Keratinocyte (primary cell): ENCODE measurements around the gene BSPRY. TPM values are rescaled to one million over a fixed set of nuclear protein-coding genes. Genes with fewer than 3 reads are reported as not detected.

Experiments used
- DNase-seq: peaks from one replicate; pipeline ENCODE4 v3.0.0-alpha.2; 2011; ENCODE audit warnings: low read depth, missing footprints, low spot score
- FAIRE-seq: peaks from 2 replicates; lab custom pipeline; 2011; peaks lifted over from hg19 to GRCh38; lab: Jason Lieb, UNC
- H2AFZ ChIP-seq: 2 replicates; pipeline ENCODE4 v1.6.0; 2012; ENCODE audit warnings: low read length, control low read depth, inconsistent platforms; ENCODE audit not compliant: control insufficient read depth
- H3K27ac ChIP-seq: 2 replicates; pipeline ENCODE4 v1.5.1; 2011; ENCODE audit warnings: low read length; ENCODE audit not compliant: control insufficient read depth, insufficient read depth
- H3K27me3 ChIP-seq: 3 replicates; pipeline ENCODE4 v1.6.0; 2011; ENCODE audit warnings: low read length; ENCODE audit not compliant: control insufficient read depth, insufficient read depth; ENCODE audit errors: extremely low read depth
- H3K36me3 ChIP-seq, 2 experiments: 2 replicates in 1 of 2; 3 replicates in 1 of 2; pipeline ENCODE4 v1.5.1; 2011; ENCODE audit warnings: low read length in 2 of 2, mild to moderate bottlenecking in 1 of 2; ENCODE audit not compliant: control insufficient read depth in 2 of 2, insufficient read depth in 2 of 2; ENCODE audit errors: extremely low read depth in 1 of 2
- H3K4me1 ChIP-seq: 3 replicates; pipeline ENCODE4 v1.5.1; 2011; ENCODE audit warnings: low read length; ENCODE audit not compliant: control insufficient read depth, insufficient read depth; ENCODE audit errors: extremely low read depth
- H3K4me2 ChIP-seq: 3 replicates; pipeline ENCODE4 v1.6.0; 2011; ENCODE audit warnings: low read depth, low read length; ENCODE audit not compliant: control insufficient read depth, insufficient read depth; ENCODE audit errors: extremely low read depth
- H3K4me3 ChIP-seq, 3 experiments: fragments of 200-600 bp in 1 of 3; sonication (generic) in 1 of 3; 2 replicates in 2 of 3; 3 replicates in 1 of 3; pipeline ENCODE4 v1.5.1; 2011 to 2016; ENCODE audit warnings: low read length in 3 of 3, mild to moderate bottlenecking in 3 of 3, control low read depth in 2 of 3, inconsistent platforms in 1 of 3, low read depth in 1 of 3, mixed read lengths in 1 of 3, mixed run types in 1 of 3, moderate library complexity in 1 of 3; ENCODE audit not compliant: control insufficient read depth in 2 of 3, insufficient read depth in 2 of 3; ENCODE audit errors: extremely low read depth in 1 of 3
- H3K79me2 ChIP-seq: 2 replicates; pipeline ENCODE4 v1.6.0; 2012; ENCODE audit warnings: low read length; ENCODE audit not compliant: control insufficient read depth, insufficient read depth
- H3K9ac ChIP-seq: 3 replicates; pipeline ENCODE4 v1.6.0; 2011; ENCODE audit warnings: low read length; ENCODE audit not compliant: control insufficient read depth, insufficient read depth; ENCODE audit errors: extremely low read depth
- H3K9me1 ChIP-seq: 3 replicates; pipeline ENCODE4 v1.6.0; 2011; ENCODE audit warnings: low read length; ENCODE audit not compliant: control insufficient read depth, insufficient read depth; ENCODE audit errors: extremely low read depth
- H3K9me3 ChIP-seq: 2 replicates; pipeline ENCODE4 v1.5.1; 2012; ENCODE audit warnings: low read depth, low read length; ENCODE audit not compliant: control insufficient read depth
- H4K20me1 ChIP-seq: 3 replicates; pipeline ENCODE4 v1.6.0; 2011; ENCODE audit warnings: low read length; ENCODE audit not compliant: control insufficient read depth, insufficient read depth; ENCODE audit errors: extremely low read depth
- EZH2 ChIP-seq: IDR thresholded peaks from one replicate; pipeline ENCODE4 v1.6.1; 2012; ENCODE audit warnings: inconsistent platforms, mild to moderate bottlenecking, low read length, moderate library complexity
- dilution Hi-C: fragments of 300-500 bp; cut with MboI; formaldehyde crosslinking; loops from one replicate; pipeline ENCODE4 v1.7.0; 2020; ENCODE audit warnings: low sequenced_read_pairs; ENCODE audit not compliant: extremely low pct_ligation_motif_present
- polyA plus RNA-seq, 5 experiments: library from polyadenylated mRNA; depleted of rRNA in 3 of 5; stranded (reverse) in 3 of 5; stranded (forward) in 1 of 5; unstranded in 1 of 5; fragments of >200 nt; gene quantifications; 1 replicate in 1 of 5; 2 replicates in 3 of 5; 3 replicates in 1 of 5; pipeline versions ENCODE4 v1.2.1 to v1.2.3, GENCODE V29; 2011 to 2012; ENCODE audit warnings: missing spikeins in 2 of 5, low read depth in 1 of 5, low replicate concordance in 1 of 5
- TF ChIP-seq, protein P1 (sequence below), 3 experiments: IDR thresholded peaks in 1 of 3; conservative IDR thresholded peaks in 1 of 3; optimal IDR thresholded peaks in 1 of 3; 2 replicates in 2 of 3; 3 replicates in 1 of 3; pipeline versions ENCODE3 to v1.5.1; 2011; ENCODE audit warnings: low read length in 3 of 3, mild to moderate bottlenecking in 3 of 3, moderate library complexity in 2 of 3, control low read depth in 1 of 3, inconsistent platforms in 1 of 3; ENCODE audit not compliant: insufficient read depth in 2 of 3; ENCODE audit errors: extremely low read depth in 1 of 3

The BSPRY gene
- polyA plus RNA-seq, 1 donor (not counting 4 experiments of a cell fraction or from before 2014, with no cell fraction given) = 0.41 TPM

DNA sequence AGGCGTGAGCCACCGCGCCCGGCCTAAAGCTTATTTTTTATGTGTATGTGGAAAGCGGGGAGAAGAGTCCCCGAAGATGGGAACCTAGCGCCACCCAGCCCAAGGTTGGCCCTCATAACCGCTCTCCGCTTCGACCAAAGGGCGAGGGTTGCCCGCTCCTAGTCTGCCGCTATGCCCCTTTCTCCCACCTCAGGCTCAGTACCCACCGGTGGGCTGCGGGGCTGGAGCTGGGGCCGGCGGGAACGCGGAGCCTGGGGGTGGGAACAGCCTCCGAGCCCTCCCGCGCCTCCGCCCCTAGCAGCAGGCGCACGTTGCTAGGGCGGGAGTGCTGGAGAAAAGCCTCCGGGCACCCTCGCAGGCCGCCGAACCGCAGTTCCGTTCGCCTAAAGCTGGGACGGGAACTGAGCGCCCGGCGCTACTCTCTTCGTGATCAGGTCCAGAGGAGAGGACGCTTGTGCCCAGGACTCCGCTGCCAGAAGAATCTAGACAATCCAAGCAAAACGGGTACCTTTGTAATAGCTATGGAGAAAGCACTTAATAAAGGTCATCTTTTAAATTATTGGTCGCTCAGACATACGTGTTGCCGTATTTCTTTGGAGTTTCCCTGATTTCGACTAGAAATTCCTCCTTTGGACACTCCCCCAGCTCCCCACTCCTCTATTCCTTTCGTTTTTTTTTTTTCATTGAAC is 9.2 kb upstream of the BSPRY start, which contains the start of gene WDR31:
WDR31 (minus strand) TSS at position 265 of the 689 bp plus-strand sequence. CDS start 8,253 bp downstream, outside the sequence.
- no peak for FAIRE-seq
- peak within 1 kb of the TSS; percentile 92 for H2AFZ ChIP-seq
- peaks cover 18% of the 10 kb centered on the region for H3K4me1 ChIP-seq
- no peak for TF ChIP-seq EZH2
- TF ChIP-seq, protein P1, sequence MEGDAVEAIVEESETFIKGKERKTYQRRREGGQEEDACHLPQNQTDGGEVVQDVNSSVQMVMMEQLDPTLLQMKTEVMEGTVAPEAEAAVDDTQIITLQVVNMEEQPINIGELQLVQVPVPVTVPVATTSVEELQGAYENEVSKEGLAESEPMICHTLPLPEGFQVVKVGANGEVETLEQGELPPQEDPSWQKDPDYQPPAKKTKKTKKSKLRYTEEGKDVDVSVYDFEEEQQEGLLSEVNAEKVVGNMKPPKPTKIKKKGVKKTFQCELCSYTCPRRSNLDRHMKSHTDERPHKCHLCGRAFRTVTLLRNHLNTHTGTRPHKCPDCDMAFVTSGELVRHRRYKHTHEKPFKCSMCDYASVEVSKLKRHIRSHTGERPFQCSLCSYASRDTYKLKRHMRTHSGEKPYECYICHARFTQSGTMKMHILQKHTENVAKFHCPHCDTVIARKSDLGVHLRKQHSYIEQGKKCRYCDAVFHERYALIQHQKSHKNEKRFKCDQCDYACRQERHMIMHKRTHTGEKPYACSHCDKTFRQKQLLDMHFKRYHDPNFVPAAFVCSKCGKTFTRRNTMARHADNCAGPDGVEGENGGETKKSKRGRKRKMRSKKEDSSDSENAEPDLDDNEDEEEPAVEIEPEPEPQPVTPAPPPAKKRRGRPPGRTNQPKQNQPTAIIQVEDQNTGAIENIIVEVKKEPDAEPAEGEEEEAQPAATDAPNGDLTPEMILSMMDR (optimal IDR thresholded peaks at IDR 0.05 in 1 of 3, IDR thresholded peaks at IDR 0.05 in 1 of 3, conservative IDR thresholded peaks at IDR 0.05 in 1 of 3; ENCODE audit: extremely low read depth in 1 of 3, insufficient read depth in 2 of 3, low read length in 3 of 3) = peak in 1 of 3 experiments; percentile 5
- H3K27me3 ChIP-seq = no peaks in the 10 kb centered on the region
- no peaks in the 10 kb centered on the region for H3K36me3 ChIP-seq
- peak within 1 kb of the TSS; percentile 33 for H3K27ac ChIP-seq
- H3K9ac ChIP-seq = peak within 1 kb of the TSS; percentile 68
- DNase-seq = no peak
- H3K9me3 ChIP-seq = no peaks in the 10 kb centered on the region
- H3K4me3 ChIP-seq = peak within 1 kb of the TSS; percentile 69 to 76 (median 71)
- H4K20me1 ChIP-seq = no peaks in the 10 kb centered on the region
- dilution Hi-C loops = loop anchor here (10.0 kb wide), 1 partner anchor 65 kb away; the partner anchor contains the start of gene ALAD
- H3K9me1 ChIP-seq = no peaks in the 10 kb centered on the region
- H3K79me2 ChIP-seq = no peaks in the 10 kb centered on the region
- H3K4me2 ChIP-seq = peak within 1 kb of the TSS; percentile 88

DNA sequence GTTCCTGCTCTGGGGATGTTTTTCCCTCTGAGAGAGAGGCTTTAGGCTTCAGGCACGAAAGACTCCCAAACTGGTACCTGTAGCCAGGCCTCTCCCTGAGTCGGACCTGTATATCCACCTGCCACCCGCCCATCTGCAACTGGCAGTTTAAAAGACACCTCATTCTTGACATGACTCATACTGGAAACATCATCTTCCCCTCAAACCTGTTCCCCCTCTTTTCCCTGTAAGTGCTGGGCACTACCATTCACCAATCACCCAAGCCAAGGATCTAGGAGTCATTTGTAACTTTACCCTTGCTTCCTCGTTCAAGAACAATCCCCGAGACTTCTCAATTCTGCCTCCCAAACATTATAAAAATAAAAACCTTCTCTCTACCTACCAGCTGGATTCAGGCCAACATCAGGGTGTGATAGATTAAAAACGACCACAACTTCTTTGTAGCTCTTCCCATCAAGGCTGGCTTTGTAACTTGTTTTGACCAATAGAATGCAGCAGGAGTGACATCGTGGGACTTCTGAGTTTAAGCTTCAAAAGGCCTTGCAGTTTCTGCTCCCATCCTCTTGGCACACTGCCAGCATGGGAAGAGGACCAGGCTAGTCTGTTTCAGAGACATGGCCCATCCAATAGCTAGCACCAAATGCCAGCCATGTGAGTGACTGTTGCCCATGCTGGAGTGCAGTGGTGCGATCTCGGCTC is 7.5 kb upstream of the BSPRY start:
- FAIRE-seq (peak; percentile 77), DNase-seq (peak; percentile 71)
- Histone ChIP-seq H3K27me3 (no peaks in the 10 kb centered on the region), H3K4me1 (peaks cover 18% of the 10 kb centered on the region), H3K9me3 (no peaks in the 10 kb centered on the region), H3K4me3 (no peak overlapping the region), H3K9ac (no peak overlapping the region), H4K20me1 (no peaks in the 10 kb centered on the region), H2AFZ (peak overlapping the region; percentile 38), H3K36me3 (no peaks in the 10 kb centered on the region), H3K9me1 (no peaks in the 10 kb centered on the region), H3K27ac (no peak overlapping the region), H3K79me2 (no peaks in the 10 kb centered on the region), H3K4me2 (peak overlapping the region; percentile 33)
- TF ChIP-seq, protein P1 (optimal IDR thresholded peaks at IDR 0.05 in 1 of 3, IDR thresholded peaks at IDR 0.05 in 1 of 3, conservative IDR thresholded peaks at IDR 0.05 in 1 of 3; ENCODE audit: extremely low read depth in 1 of 3, insufficient read depth in 2 of 3, low read length in 3 of 3) = no peak
- TF ChIP-seq EZH2 = no peak
- dilution Hi-C loops = loop anchor here (10.0 kb wide), 1 partner anchor 63 kb away; the partner anchor contains the start of gene ALAD
